NB4 (cell line): Measurements from ENCODE around the gene RASL11A.

Experiments
- CTCF ChIP-seq: IDR thresholded peaks from one replicate; pipeline ENCODE4 v1.5.1; 2012; ENCODE audit warnings: low read depth, low read length
- POLR2A ChIP-seq: IDR thresholded peaks from 2 replicates; pipeline ENCODE4 v1.6.1; 2011; ENCODE audit warnings: mild to moderate bottlenecking; ENCODE audit not compliant: insufficient read length; ENCODE audit errors: extremely low read depth

- TF ChIP-seq CTCF (no peak), POLR2A (no peak)
Measured at GRCh38 chr13:27245610-27246009, 25.0 kb upstream of the RASL11A start.
